Stimulated activated CD4-positive, alpha-beta T cell treated with anti-CD3 and anti-CD28 coated beads, Interleukin-15, amount 100 ng/mL, for 1 hour (primary cell): Measurements from ENCODE around the gene FANCC.
"Not testable (repeated sequence)": the region's sequence is repeated elsewhere in the genome, so short reads cannot be mapped to it uniquely, and the experiment has no call there.

ENCODE experiments used
- DNase-seq, 2 donors: peaks; one replicate each; pipeline ENCODE4 v3.0.0-alpha.2; 2020; ENCODE audit warnings: low read depth in 1 of 2, low spot score in 1 of 2

Gene FANCC

GRCh38 chr9:95284162-95285080 lies 33.1 kb downstream of the FANCC start:
- DNase-seq = no peak

- DNase-seq = no peak
Observed at GRCh38 chr9:95283673-95284072, 33.8 kb downstream of the FANCC start.

GRCh38 chr9:95282332-95282731 lies 35.2 kb downstream of the FANCC start:
- no peak for DNase-seq

- no peak for DNase-seq
Observed at GRCh38 chr9:95280745-95281144, 36.8 kb downstream of the FANCC start.

GRCh38 chr9:95277509-95277908 lies 40.0 kb downstream of the FANCC start:
- DNase-seq = no peak

- DNase-seq = no peak
Observed at GRCh38 chr9:95276395-95276954, 41.0 kb downstream of the FANCC start.

GRCh38 chr9:95274160-95274559 lies 43.3 kb downstream of the FANCC start:
- not testable (repeated sequence) for DNase-seq

GRCh38 chr9:95273369-95274022 lies 44.0 kb downstream of the FANCC start:
- no peak for DNase-seq

- DNase-seq = no peak
Observed at GRCh38 chr9:95272830-95273229, 44.7 kb downstream of the FANCC start.

GRCh38 chr9:95270790-95271189 lies 46.7 kb downstream of the FANCC start:
- DNase-seq = no peak

GRCh38 chr9:95269803-95270773 lies 47.4 kb downstream of the FANCC start:
- DNase-seq = not testable (repeated sequence)

- no peak for DNase-seq
Observed at GRCh38 chr9:95268681-95269080, 48.8 kb downstream of the FANCC start.

- DNase-seq = no peak
Observed at GRCh38 chr9:95266649-95267048, 50.9 kb downstream of the FANCC start.

GRCh38 chr9:95265960-95266359 lies 51.5 kb downstream of the FANCC start:
- no peak for DNase-seq

- no peak for DNase-seq
Observed at GRCh38 chr9:95264954-95265615, 52.4 kb downstream of the FANCC start.

- DNase-seq = no peak
Observed at GRCh38 chr9:95261890-95262289, 55.6 kb downstream of the FANCC start.

- no peak for DNase-seq
Observed at GRCh38 chr9:95250462-95251221, 66.9 kb downstream of the FANCC start.

- no peak for DNase-seq
Observed at GRCh38 chr9:95249986-95250385, 67.5 kb downstream of the FANCC start.

- DNase-seq = no peak
Observed at GRCh38 chr9:95246547-95246946, 71.0 kb downstream of the FANCC start.

- no peak for DNase-seq
Observed at GRCh38 chr9:95242613-95243012, 74.9 kb downstream of the FANCC start.
